Stimulated activated CD4-positive, alpha-beta T cell treated with anti-CD3 and anti-CD28 coated beads, Interleukin-4, amount 100 ng/mL, for 1 hour (primary cell): ENCODE results near the gene ADGRD1.
"Not testable (repeated sequence)": the region's sequence is repeated elsewhere in the genome, so short reads cannot be mapped to it uniquely, and the experiment has no call there.

Experiments
- DNase-seq: peaks from one replicate; pipeline ENCODE4 v3.0.0-alpha.2; 2020

ADGRD1 gene

DNA sequence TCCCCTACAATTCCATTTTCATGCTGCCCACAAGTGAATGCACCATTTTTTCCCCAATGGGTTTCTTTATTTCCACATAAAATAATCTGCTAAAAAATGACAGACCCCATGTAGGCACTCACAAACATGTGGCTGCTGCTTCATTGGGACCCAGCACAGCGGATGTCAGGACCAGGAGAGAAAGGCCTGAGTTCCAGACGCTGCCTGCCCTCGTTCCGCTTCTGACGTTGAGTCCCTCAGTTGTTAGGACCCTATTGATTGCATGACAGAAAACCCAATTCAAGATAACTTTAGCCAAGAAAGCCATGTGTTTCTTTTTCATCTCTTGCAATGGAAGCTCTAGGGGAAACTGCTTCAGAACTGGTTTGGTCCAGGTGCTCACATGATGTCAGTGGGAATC lies 34.6 kb downstream of the ADGRD1 start:
- no peak for DNase-seq

DNA sequence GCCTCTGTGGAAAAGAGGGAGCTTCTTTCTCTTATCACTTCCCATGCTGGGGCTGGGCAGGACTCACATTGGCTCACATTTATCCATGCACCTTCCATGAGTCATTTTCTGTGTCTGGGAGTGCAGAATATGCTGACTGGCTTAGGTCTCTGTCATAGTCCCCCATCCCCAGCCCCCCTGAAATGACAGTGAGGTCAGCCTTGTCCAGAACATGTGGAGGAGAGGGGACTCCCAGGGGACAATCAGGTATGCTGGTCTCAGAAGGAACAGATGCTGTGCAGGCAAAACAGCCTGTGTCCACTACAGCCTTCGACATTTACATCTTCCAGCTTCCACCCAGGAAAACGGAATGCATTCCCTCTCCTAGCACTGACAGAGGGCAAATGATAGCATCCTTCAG lies 35.0 kb downstream of the ADGRD1 start:
- no peak for DNase-seq

DNA sequence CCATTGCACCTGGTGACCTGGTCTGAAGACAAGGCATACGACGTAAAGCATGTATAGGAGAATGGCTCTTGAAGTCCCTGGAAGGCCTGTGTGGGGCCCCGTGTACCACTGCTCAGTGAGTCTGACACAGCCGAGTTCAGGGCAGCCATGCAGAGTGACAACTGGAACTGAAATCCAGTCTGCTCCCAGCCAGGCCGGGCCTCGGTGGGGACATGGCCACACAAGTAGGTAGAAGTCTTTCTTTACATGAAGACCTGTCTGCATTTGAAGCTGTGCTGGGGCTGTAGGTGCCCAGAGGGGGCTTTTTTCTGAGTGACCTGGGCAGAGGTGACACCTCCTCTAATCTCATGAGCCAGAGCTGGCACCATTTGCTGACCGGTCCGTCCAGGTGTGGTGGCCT lies 35.7 kb downstream of the ADGRD1 start:
- DNase-seq = no peak

DNA sequence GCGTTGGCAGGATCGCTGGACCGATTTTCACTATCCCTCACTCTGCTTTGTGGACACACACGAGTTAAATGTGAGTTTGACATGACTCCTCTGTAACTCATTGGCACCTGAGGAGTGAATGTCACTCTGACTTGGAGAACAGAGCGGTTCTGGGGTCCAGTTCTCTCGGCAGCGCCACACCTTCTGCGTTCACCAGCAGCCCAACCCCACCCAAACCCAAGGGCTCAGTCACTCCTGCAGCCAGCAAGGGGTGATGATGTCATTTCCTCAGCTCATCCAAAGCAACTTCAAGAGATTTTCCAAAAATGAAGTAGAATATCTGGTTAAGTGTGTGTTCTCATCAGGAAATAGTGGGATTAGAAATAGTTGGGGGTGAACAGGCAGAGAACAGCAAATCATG lies 36.3 kb downstream of the ADGRD1 start:
- DNase-seq = no peak

DNA sequence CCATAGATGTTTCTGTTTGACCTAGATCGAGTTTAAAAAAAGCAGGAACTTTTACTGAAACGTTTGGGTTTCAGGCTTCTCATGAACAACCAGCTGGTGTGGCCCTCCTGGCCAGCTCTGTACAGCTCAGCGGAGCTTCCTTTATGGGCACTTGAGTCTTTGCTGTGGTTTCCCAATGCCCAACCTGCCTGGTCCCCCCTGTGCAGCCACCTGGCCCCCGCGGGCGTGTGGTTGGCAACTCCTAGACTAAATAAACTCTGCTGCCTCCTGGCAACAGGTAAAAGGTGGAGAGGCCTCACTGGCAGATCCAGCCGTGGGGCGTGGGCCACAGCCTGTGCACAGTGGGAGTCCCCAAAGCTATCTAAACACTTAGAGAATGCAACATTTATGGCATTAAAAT lies 38.7 kb downstream of the ADGRD1 start:
- no peak for DNase-seq

DNA sequence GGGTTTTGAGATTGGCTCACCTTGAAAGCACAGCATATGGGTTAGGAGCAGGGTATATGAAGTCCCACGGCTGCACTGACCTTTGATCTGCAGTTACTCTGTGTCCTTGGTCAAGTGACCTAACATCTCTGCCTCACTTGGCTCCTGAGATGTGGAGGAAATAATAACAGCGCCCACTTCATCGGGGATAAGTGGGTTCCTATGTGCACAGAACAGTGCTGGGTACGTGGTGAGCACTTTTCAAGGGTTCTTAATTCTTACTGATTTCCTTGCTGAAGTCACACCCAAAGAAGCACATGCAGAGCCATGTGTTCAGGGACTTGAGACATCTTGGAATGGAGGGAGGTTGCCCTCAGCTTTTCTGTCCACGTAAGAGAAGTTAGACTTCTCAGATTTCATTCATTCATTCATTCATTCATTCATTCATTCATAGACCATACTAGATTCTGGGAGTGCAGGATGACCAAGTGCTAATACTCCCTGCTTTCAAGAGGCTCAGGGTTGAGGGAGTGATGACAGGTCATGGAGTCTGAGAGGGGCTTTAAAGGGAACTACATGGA lies 39.4 kb downstream of the ADGRD1 start:
- no peak for DNase-seq

DNA sequence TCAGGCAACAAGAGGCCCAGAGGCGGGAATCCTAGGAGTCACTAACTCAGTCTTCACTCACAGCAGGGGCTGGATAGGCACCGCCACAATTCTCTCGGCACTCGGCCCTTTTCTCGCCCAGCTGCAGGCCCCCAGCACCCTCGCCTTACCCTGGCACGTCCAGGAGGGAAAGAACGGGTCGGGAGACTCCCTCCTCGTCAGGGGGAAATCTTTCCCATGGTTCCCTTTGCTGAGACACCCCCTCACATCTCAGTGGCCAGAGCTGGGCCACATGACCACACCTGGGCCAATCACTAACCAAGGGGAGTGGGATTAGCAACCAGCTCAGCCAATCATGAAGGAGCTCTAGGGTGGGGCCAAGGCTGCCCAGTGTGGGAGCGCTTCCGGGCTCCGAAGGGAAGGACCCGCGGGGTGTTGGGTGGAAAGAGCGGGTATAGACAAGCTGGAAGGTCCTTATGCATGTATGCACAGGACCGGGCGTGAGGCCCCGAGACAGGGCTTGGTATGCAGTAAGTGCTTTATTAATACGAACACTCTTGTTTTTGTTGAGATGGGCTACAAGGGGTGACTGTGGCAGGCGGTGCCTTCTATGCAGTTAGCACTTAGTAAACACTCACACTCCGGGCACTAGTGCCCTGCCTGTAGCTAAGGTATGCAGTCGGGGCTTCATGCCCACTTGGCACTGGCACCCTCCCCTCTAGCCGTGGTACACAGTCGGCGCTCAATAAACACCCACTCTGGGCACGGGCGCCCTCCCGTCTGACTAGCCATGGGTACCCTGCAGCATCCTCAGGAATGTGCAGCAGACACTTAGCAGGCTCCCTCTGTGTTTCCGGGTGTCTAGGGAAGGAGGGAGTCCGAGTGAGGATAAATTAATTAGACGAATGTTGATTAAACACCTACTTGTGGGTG lies 40.3 kb downstream of the ADGRD1 start:
- no peak for DNase-seq

DNA sequence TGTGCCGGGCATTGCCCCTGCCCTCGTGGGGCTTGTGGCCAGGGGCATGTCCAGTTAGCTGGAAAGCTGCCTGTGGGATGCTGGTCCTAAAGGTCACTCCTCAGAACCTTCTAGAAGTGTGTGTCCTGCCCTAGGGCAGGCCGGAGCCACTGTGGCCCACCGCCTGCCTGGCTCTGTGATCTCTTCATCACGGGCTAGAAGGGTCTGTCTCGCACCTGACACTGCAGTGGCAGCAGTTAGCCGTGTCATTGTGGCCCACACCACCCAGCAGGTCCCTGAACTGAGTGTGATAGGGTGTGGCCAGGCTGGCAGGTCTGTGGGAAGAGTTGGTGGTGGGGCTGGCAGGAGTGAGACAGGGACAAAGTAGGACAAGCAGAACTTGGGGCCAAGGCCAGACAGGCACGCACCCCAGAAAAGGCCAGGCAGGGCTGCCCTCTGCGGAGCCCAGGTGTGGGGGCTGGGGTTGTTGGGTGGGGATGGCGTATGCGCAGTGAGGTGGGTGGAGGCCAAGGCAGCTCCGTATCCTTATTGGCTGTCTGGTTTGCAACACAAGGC lies 41.2 kb downstream of the ADGRD1 start:
- DNase-seq = no peak

DNA sequence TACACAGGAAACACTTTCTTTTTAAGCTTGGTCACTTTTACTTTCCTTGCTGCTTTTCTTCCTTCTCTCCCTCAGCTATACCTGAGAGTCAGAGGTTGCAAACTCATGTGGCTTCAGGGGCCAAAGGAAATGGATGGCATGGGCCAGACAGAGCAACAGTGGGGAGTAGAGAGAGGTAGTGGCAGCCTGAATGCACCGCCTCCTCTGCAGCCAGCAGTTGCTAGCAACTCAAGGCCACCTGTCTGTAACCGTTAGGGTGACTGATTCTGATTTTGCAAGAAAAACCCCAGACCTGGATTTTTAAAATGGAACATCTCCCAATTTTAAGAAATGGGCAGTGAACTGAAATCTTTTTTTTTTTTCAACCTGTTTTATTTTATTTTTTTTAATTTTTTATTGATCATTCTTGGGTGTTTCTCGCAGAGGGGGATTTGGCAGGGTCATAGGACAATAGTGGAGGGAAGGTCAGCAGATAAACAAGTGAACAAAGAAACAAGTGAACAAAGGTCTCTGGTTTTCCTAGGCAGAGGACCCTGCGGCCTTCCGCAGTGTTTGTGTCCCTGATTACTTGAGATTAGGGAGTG lies 41.8 kb downstream of the ADGRD1 start:
- not testable (repeated sequence) for DNase-seq

DNA sequence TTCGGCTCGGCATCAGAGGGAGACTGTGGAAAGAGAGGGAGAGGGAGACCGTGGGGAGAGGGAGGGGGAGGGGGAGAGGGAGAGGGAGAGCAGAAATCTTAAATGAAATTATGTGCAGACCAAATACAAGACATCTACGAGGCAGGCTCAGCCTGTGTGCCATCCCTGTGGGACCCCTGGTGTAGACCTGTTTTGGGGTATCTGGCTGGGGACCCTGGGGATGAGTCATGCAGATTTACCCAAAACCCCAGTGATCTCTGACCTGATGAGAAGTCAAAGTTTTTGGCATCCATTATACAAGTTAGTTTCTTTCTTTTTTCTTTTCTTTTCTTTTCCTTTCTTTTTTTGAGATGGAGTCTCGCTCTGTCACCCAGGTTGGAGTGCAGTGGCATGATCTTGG lies 44.4 kb downstream of the ADGRD1 start:
- no peak for DNase-seq

DNA sequence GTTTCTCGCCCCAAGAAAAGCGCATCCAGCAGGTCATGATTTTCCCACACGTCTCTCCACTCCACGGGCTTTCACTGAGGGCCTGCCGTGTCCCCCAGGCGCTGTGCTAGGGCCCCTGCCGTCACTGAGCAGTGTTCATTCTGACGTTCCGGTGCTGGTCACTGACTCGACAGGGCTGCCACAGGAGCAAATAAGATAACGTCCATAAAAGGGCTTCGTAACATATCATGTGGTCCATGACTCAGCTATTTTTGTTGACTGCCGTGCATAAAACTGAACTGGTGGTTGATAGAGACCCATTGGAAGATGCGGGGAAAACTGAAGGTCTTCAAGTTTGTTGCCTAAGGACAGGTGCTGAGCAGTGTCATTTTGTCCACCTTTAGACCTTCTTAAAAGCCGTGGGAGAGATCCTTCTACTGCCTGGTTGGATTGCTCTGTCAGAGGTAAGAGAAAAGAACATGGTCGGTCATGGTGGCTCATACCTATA lies 46.3 kb downstream of the ADGRD1 start:
- DNase-seq = no peak

DNA sequence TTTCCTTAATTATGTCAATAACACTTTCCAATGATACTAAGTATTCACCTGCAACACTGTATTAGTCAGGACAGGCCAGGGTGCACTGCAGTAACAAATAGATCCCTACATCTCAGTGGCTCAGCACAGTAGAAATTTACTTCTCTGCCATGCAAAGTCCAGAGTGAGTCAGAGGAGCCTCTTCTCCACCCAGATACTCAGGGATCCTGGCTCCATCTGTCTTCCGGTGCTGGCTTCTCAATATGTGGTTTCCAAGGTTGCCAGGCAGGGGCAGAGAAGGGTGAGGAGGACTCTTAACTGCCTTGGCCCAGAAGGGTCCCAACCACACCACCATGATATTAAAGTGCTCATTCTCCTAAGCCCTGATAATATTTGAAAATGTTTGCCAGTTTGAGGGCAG lies 47.8 kb downstream of the ADGRD1 start:
- DNase-seq = no peak

DNA sequence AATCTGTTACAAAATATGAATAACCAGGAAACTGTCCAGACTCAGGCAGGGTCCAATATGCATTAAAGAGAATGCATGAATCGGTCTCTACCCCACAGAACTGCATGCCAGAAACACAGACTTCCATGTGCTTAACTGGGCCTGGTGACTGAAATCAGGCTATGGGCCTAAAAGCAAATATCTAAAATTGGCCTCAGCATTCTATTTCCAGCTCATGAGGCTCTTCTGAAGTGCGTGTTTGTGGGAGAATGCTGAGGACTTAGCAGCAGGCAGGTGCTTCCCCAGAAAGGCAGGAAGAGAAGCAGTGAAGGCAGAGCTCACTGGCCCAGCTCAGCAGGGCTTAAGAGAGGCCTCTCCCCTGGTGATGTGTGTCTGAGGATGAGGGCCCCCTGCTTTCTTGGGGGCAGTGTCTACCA lies 48.5 kb downstream of the ADGRD1 start:
- no peak for DNase-seq

DNA sequence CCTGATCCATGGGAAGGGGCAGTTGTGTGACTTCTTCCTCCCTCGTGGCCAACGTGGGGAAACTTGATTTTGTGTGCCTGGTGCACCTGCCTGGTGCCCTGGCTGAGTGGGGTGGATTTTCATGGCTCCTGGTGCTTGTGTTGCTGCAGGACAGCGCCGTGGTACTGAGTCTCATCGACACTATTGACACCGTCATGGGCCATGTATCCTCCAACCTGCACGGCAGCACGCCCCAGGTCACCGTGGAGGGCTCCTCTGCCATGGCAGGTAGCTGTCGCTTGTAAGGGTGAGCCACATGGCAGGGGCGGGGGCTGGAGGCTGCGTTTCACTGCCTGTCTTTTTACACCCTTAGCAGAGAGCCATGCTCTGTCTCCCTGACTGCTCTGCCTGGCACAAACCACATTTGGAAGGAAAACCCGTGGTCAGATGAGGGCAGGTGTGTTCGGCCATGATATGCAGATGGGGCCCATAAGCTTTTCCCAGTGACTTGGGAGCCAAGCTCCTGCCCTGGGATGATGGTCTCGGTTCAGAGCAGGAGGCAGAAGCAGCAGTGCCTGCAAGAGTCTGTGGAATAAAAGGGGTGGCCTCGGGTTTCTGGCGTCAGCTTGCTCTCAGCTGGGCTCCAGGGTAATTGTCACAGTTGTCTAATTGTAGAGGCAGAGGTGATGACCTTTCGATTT lies 49.5 kb downstream of the ADGRD1 start:
- no peak for DNase-seq

DNA sequence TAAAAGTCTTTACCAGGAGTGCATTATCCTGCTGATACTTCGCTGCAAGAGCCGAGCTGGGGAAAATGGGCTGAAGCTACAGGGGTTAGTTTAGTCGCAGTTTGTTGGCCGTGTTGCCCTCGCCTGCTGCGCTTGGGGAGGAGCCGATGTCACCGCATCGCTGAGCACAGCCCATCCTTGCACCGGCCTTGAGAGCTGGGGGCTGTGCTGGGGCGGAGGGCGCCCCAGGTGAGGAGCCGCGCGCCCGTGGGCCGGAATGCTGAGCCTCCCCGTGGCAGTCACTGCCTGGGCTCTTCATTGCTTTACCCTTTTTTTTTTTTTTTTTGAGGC lies 50.0 kb downstream of the ADGRD1 start:
- no peak for DNase-seq

DNA sequence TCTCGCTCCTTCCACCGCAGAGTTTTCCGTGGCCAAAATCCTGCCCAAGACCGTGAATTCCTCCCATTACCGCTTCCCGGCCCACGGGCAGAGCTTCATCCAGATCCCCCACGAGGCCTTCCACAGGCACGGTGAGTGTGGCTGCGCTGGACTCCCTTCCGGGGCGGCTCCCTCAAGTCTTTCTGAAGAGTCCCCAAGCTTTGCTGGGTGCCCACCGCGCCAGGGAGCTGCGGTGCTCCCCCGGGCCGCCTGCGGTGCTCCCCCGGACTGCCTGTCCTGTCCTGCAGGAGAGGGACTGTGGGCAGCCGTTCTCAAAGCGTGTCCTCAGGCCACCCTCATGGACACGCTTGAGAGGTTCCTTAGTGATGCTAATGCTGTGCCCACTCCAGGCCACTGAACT lies 50.5 kb downstream of the ADGRD1 start:
- no peak for DNase-seq

DNA sequence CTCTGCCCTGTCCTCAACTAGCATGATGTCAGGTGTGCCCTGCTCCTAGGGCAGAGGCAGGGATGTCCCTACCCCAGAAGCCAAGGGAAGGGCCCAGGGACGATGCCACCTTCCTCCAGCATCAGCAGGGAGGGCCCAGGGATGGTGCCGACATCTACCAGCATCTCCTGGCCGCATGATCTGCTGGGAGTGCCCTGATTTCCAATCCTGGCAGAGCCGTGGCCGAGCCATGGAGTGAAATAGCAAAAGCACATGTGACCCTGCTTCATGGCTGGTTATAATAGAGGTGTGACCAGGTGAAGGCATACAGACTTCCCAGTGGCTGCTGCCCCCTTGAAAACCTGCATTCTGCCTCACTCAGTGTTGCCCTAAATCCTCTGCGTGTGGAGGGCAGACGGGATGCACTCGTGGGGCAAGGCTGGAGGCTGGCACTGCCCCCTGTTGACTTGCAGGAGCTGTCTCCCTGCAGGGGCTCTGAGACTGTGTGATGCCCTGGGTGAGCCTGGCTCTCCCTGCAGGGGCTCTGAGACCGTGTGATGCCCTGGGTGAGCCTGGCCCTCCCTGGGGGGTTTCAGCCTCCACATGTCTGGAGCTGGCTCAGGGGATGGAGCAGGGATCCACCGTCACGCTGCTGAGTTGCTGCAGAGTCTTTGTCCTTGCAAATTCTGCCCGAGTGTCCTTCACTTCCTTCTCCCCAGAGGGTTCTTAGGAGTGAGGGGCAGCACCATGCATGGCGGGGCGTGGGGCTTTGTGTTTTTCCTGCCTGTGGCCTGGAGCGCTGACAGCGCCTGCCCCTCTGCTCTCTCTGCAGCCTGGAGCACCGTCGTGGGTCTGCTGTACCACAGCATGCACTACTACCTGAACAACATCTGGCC lies 51.7 kb downstream of the ADGRD1 start:
- DNase-seq = no peak

DNA sequence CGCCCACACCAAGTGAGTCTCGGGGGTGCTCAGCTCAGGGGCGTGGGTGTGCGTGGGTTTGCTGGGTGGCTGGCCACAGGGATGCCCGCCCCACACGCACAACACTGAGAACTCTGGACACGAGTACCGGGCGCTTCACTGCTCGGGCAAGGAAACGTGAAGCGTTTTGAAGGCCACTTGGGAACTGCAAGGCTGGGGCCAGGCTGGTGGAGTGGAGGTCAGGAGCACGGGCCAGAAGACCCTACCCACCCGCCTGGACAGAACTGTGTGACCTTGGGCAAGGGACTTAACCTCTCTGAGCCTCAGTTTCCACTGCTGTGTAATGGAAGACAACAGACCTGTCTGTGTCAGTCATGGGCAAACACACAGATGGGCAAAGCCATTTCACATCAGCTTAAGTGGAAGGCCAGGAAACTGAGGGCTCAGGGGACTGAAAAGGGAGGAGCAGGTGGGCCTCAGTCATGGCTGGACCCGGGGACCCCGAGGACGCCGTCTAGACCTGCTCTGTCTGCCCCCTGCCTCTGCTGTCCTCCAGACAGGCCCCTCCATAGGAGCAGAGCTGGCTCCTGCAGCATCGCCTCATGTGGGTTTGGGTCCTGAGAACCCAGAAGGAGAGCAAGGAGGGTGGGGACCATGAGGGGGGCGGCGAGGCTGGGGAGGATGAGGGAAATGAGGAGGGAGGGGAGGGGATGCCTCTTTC lies 52.5 kb downstream of the ADGRD1 start:
- no peak for DNase-seq

DNA sequence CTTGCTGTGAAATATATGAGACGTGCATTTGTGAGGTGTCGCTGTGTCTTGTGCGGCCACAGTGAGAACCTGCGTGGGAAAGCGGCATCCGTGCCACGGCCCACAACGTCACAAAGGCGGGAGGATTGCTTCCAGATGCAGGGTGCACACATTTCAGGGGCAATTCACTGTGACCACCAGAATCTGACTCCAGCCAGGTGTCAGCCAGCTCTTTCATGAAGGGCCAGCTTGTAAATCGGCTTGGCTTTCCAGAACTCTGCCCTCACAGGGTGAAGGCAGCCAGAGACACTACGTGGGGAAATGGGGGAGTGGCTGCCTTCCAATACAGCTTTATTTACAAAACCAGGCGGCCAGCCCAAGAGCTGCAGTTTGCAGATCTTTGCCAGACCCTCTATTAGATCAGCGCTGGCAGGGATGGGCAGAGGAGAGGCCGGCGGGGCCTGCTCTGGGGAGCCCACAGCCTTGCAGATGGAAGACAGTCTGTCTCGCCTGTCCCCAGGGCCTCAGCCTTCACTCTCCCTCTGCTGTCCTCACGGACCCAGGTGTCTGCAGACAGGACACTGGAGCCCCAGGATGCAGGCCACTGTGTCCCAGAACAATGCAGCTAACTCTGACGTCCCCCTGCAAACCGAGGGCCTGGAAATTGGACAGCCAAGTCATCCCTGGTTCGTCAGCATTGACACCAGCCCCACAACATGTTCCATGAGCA lies 53.5 kb downstream of the ADGRD1 start:
- no peak for DNase-seq

DNA sequence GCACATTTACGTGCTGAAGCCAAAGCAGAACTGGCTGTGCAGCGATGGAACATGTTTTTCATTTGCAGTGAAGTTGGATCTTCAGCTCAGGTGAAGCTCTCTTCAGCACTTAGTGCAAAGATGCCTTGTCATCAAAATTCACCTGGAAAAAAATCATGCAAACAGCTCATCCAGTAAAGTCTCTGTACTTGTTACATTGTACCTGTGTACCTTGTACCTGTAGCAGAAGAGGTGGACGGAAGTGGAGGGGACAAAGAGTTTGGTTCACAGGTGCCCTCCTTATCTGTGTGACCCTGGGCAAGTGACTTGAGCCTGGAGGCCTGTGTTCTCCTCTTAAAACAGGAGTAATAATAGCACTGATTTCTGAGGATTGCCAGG lies 54.0 kb downstream of the ADGRD1 start:
- no peak for DNase-seq
